ENCODE measurements around the gene SCMH1. TPM values are rescaled to one million over a fixed set of nuclear protein-coding genes. Genes with fewer than 3 reads are reported as not detected.

Gene SCMH1
- total and polyA plus RNA-seq, 4 donors, result 6.6 to 12.8 (median 10.5) TPM

- TF ChIP-seq JUND (IDR thresholded peaks at IDR 0.05) (peak in 1 of 2 donors; percentile 27), SP1 (IDR thresholded peaks at IDR 0.05) (peak; percentile 60), RXRA (IDR thresholded peaks at IDR 0.05) (peak; percentile 86 to 91)
Measured at GRCh38 chr1:40988280-40988679, 253.8 kb downstream of the SCMH1 start (continued).

- 37% methylated on average over 9 of the region's 9 CpGs for WGBS
- TF ChIP-seq ATF3 (IDR thresholded peaks at IDR 0.05) (no peak), ZBTB33 (IDR thresholded peaks at IDR 0.05) (peak; percentile 21), REST (IDR thresholded peaks at IDR 0.05) (no peak), FOXA1 (IDR thresholded peaks at IDR 0.05) (no peak), HNF4A (conservative IDR thresholded peaks at IDR 0.05) (peak; percentile 49 to 79), NR2F2 (IDR thresholded peaks at IDR 0.05) (no peak), EGR1 (IDR thresholded peaks at IDR 0.05; ENCODE audit: low read depth in 2 of 2) (peak in 1 of 2 donors; percentile 32), HNF4G (IDR thresholded peaks at IDR 0.05) (no peak), MAX (IDR thresholded peaks at IDR 0.05) (peak; percentile 68), YY1 (IDR thresholded peaks at IDR 0.05) (peak; percentile 73), TAF1 (conservative IDR thresholded peaks at IDR 0.05) (peak; percentile 55), SP1 (IDR thresholded peaks at IDR 0.05) (peak; percentile 59), RXRA (IDR thresholded peaks at IDR 0.05) (peak; percentile 64 to 85), FOXA2 (IDR thresholded peaks at IDR 0.05) (no peak), RAD21 (IDR thresholded peaks at IDR 0.05) (no peak), JUND (IDR thresholded peaks at IDR 0.05) (peak; percentile 33 to 56), CTCF (IDR thresholded peaks at IDR 0.05; ENCODE audit: low read depth, low read length, missing input control) (no peak), GABPA (IDR thresholded peaks at IDR 0.05 in 1 of 2, conservative IDR thresholded peaks at IDR 0.05 in 1 of 2) (no peak)
- no peak for DNase-seq (ENCODE audit: low spot score)
- H3K9me3 ChIP-seq (ENCODE audit: control insufficient read depth in 4 of 4, low read length in 3 of 4), result no peaks in the 10 kb centered on the region
- no peaks in the 10 kb centered on the region for H3K27me3 ChIP-seq (ENCODE audit: control insufficient read depth in 4 of 4, insufficient read depth in 4 of 4, low read length in 3 of 4)
- H3K4me3 ChIP-seq (ENCODE audit: low read depth in 1 of 3, low read length in 3 of 3), result peak overlapping the region in 1 of 3 donors; percentile 21
- H3K9ac ChIP-seq (ENCODE audit: low read depth in 1 of 2, low read length in 2 of 2), result peak overlapping the region in 1 of 2 donors; percentile 33
- H3K36me3 ChIP-seq (ENCODE audit: control insufficient read depth in 4 of 4, insufficient read depth in 3 of 4, low read depth in 1 of 4, low read length in 3 of 4), result peaks cover 3 to 16% (median 11%) of the 10 kb centered on the region in 4 donors
- H3K27ac ChIP-seq (ENCODE audit: low read depth in 1 of 2, low read length in 2 of 2), result peak overlapping the region; percentile 83 to 84
- H3K4me1 ChIP-seq (ENCODE audit: control insufficient read depth in 4 of 4, insufficient read depth in 4 of 4, low read length in 3 of 4), result peaks cover 15 to 63% (median 37%) of the 10 kb centered on the region in 4 donors
Measured at GRCh38 chr1:40987439-40988276, 254.4 kb downstream of the SCMH1 start.
